MM.1S (cell line): Measurements from ENCODE around the gene MFSD6L.

ENCODE experiments used
- EZH2 ChIP-seq: fragments of 300-600 bp; sonication (generic); optimal IDR thresholded peaks from 2 replicates; pipeline ENCODE3; 2017; ENCODE audit warnings: low read depth, mild to moderate bottlenecking, antibody characterized with exemption, low read length, mixed read lengths
- TF ChIP-seq, protein P1 (sequence below): fragments of 300-600 bp; sonication (generic); IDR thresholded peaks from 2 replicates; pipeline ENCODE4 v1.5.1; 2016; ENCODE audit warnings: antibody characterized with exemption, low read length, mixed read lengths

GRCh38 chr17:8820311-8821010 is 21.3 kb upstream of the MFSD6L start:
- TF ChIP-seq, protein P1, sequence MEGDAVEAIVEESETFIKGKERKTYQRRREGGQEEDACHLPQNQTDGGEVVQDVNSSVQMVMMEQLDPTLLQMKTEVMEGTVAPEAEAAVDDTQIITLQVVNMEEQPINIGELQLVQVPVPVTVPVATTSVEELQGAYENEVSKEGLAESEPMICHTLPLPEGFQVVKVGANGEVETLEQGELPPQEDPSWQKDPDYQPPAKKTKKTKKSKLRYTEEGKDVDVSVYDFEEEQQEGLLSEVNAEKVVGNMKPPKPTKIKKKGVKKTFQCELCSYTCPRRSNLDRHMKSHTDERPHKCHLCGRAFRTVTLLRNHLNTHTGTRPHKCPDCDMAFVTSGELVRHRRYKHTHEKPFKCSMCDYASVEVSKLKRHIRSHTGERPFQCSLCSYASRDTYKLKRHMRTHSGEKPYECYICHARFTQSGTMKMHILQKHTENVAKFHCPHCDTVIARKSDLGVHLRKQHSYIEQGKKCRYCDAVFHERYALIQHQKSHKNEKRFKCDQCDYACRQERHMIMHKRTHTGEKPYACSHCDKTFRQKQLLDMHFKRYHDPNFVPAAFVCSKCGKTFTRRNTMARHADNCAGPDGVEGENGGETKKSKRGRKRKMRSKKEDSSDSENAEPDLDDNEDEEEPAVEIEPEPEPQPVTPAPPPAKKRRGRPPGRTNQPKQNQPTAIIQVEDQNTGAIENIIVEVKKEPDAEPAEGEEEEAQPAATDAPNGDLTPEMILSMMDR: no peak
- TF ChIP-seq EZH2: no peak
